Testis (tissue), 2 donors: Measurements from ENCODE around the gene HNRNPF.

ENCODE experiments used
- CTCF ChIP-seq, 3 experiments: fragments of 450-650 bp in 2 of 3; fragments of 200-600 bp in 1 of 3; sonication (generic) in 1 of 3; IDR thresholded peaks; one replicate each; pipeline ENCODE4 v1.5.1; 2016 to 2019; ENCODE audit warnings: antibody characterized with exemption in 3 of 3, mild to moderate bottlenecking in 2 of 3, moderate library complexity in 1 of 3
- POLR2A ChIP-seq: fragments of 450-650 bp; IDR thresholded peaks from one replicate; pipeline ENCODE4 v1.6.1; 2017; ENCODE audit warnings: antibody characterized with exemption, mild to moderate bottlenecking, moderate library complexity

- TF ChIP-seq CTCF (IDR thresholded peaks at IDR 0.05) (no peak), POLR2A (no peak)
These were observed 4.3 kb downstream of the HNRNPF start for GRCh38 chr10:43404704-43405084.
